Kidney (tissue), 14 donors: ENCODE data around the gene PAXIP1. TPM values are rescaled to one million over a fixed set of nuclear protein-coding genes. Genes with fewer than 3 reads are reported as not detected.

Experiments
- DNase-seq, 5 donors: peaks; one replicate each; pipeline ENCODE4 v3.0.0-alpha.2; 2013 to 2020
- FAIRE-seq: peaks from 2 replicates; lab custom pipeline; 2012; peaks lifted over from hg19 to GRCh38; lab: Jason Lieb, UNC
- H3K27ac ChIP-seq, 2 donors: one replicate each; pipeline ENCODE4 v1.7.0; 2013; ENCODE audit warnings: low read depth in 2 of 2, low read length in 2 of 2, inconsistent platforms in 1 of 2
- H3K27me3 ChIP-seq: one replicate; pipeline ENCODE4 v1.7.1; 2013; ENCODE audit warnings: low read length, inconsistent platforms; ENCODE audit not compliant: control insufficient read depth, insufficient read depth
- H3K36me3 ChIP-seq, 3 donors: one replicate each; pipeline versions ENCODE4 v1.7.0 to v1.7.1; 2013; ENCODE audit warnings: low read length in 3 of 3, control low read depth in 1 of 3, inconsistent platforms in 1 of 3; ENCODE audit not compliant: insufficient read depth in 3 of 3, control insufficient read depth in 2 of 3
- H3K4me1 ChIP-seq, 3 donors: one replicate each; pipeline versions ENCODE4 v1.7.0 to v1.7.1; 2013; ENCODE audit warnings: low read length in 3 of 3, inconsistent platforms in 1 of 3, low read depth in 1 of 3; ENCODE audit not compliant: control insufficient read depth in 2 of 3, insufficient read depth in 2 of 3
- H3K4me3 ChIP-seq, 3 donors: one replicate each; pipeline versions ENCODE4 v1.7.0 to v1.8.1; 2013; ENCODE audit warnings: low read length in 3 of 3, control low read depth in 1 of 3, inconsistent platforms in 1 of 3
- H3K9ac ChIP-seq, 3 donors: one replicate each; pipeline versions ENCODE4 v1.7.0 to v1.7.1; 2013; ENCODE audit warnings: low read length in 3 of 3, control low read depth in 1 of 3, inconsistent platforms in 1 of 3
- H3K9me3 ChIP-seq, 3 donors: one replicate each; pipeline versions ENCODE4 v1.7.0 to v1.7.1; 2013; ENCODE audit warnings: low read length in 3 of 3, control low read depth in 1 of 3, inconsistent platforms in 1 of 3; ENCODE audit not compliant: control insufficient read depth in 2 of 3, insufficient read depth in 1 of 3
- CTCF ChIP-seq: IDR thresholded peaks from 3 replicates; pipeline ENCODE4 v1.5.1; 2012; ENCODE audit warnings: mild to moderate bottlenecking, moderate library complexity, borderline replicate concordance; ENCODE audit not compliant: insufficient read depth; ENCODE audit errors: extremely low read depth
- intact Hi-C: fragments of 100-400 bp; cut with DNase I; formaldehyde crosslinking; loops from one replicate; pipeline ENCODE4 v1.11.1; 2022
- polyA plus RNA-seq: library from polyadenylated mRNA; stranded (reverse); fragments of 350-450 nt; fragmentation: Illumina TruSeq; extraction: RNeasy Lipid Tissue Mini Kit (QIAGEN cat#74804); gene quantifications from one replicate; pipeline ENCODE4 v1.2.3, GENCODE V29; 2014; ENCODE audit warnings: low read depth, low replicate concordance; ENCODE audit not compliant: insufficient read depth
- total RNA-seq: library from RNA; stranded (reverse); fragmentation: NEBNext Ultra II Directional; extraction: Animal tissue kit (Norgen Biotek cat#: 25700); gene quantifications from one replicate; pipeline ENCODE4 v1.2.1, GENCODE V29; 2021
- donor health status: control.
- donor health status: control.
- donor health status: control.
- donor health status: control.
- donor health status: control.
- donor health status: DM: yes; HTN: yes; CAD: no.
- donor health status: Normal renal cell carcinoma (clear cell type).

PAXIP1 gene
- total and polyA plus RNA-seq, 2 donors from 2014 or later: 3.9 to 10.7 TPM

DNA sequence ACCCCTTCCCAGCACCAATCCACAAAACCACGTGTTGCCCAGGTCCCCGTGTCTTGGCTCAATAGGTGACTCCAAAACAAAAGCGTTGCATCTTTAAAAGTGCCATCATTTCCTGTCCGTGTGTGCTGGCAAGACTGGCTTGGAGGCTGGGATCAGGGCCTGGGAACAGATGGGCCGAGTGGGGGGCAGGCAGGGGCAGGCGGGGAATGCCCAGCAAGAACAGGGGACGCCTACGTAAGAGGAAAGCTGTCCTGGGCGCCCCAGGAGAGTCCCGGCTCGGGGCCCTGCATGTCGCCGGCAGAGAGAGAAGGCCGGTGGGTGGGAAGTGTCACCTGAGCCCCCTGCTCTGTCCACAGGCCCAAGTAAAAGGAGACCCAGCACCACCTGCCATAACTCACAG is 86.5 kb downstream of the PAXIP1 start:
- intact Hi-C loops: no loop called here
- Histone ChIP-seq H3K4me1 (peaks cover 0 to 8% (median 6%) of the 10 kb centered on the region in 3 donors), H3K4me3 (no peak overlapping the region), H3K9ac (no peak overlapping the region), H3K36me3 (no peaks in the 10 kb centered on the region), H3K27ac (no peak overlapping the region), H3K27me3 (peaks cover 2% of the 10 kb centered on the region), H3K9me3 (no peaks in the 10 kb centered on the region)
- peak in 1 of 5 donors; percentile 61 for DNase-seq
- no peak for FAIRE-seq
- TF ChIP-seq CTCF: no peak

GRCh38 chr7:154915600-154915999 is 87.3 kb downstream of the PAXIP1 start:
- peaks cover 0 to 4% (median 0%) of the 10 kb centered on the region in 3 donors for H3K9me3 ChIP-seq
- TF ChIP-seq CTCF: no peak
- no peak overlapping the region for H3K27ac ChIP-seq
- intact Hi-C loops: no loop called here
- H3K4me1 ChIP-seq: peaks cover 0 to 8% (median 6%) of the 10 kb centered on the region in 3 donors
- DNase-seq (peak in 2 of 5 donors; percentile 22 to 35), FAIRE-seq (no peak)
- H3K36me3 ChIP-seq: no peaks in the 10 kb centered on the region
- H3K4me3 ChIP-seq: no peak overlapping the region
- peaks cover 2% of the 10 kb centered on the region for H3K27me3 ChIP-seq
- H3K9ac ChIP-seq: no peak overlapping the region

DNA sequence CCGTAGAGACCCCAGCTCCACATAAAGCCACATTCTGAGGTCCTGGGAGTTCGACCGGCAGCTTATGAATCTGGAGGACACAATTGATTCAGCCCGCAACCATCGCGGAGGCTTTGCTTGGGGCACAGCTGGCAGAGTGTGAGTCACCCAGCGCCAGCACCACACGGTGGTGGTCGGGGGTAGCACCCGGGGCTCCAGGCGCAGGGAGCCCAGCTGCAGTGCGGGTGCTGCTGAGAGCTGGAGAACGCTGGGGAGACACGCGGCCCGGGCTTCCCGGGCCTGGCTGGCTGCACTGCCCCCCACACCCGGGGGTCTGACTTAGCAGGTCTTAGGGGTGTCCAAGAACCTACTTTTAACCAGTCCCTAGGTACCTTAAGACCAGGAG is 87.9 kb downstream of the PAXIP1 start:
- no peak overlapping the region for H3K27ac ChIP-seq
- no peak for FAIRE-seq
- H3K36me3 ChIP-seq: no peaks in the 10 kb centered on the region
- intact Hi-C loops: no loop called here
- H3K9ac ChIP-seq: no peak overlapping the region
- peaks cover 0 to 4% (median 0%) of the 10 kb centered on the region in 3 donors for H3K9me3 ChIP-seq
- no peak for TF ChIP-seq CTCF
- peaks cover 2% of the 10 kb centered on the region for H3K27me3 ChIP-seq
- DNase-seq: peak in 4 of 5 donors; percentile 10 to 52 (median 34)
- peaks cover 0 to 8% (median 6%) of the 10 kb centered on the region in 3 donors for H3K4me1 ChIP-seq
- H3K4me3 ChIP-seq: no peak overlapping the region
